Tibial artery (tissue), 4 donors: ENCODE measurements around the gene UBE2D2.

Experiments
- DNase-seq, 2 donors: peaks; one replicate each; pipeline ENCODE4 v3.0.0-alpha.2; 2019
- H3K27ac ChIP-seq, 2 donors: fragments of 200-600 bp; sonication (generic) in 1 of 2; 1 replicate in 1 of 2; 2 replicates in 1 of 2; pipeline ENCODE4 v1.5.1; 2018 to 2019; ENCODE audit warnings: mild to moderate bottlenecking in 1 of 2
- H3K27me3 ChIP-seq, 2 donors: fragments of 200-600 bp; sonication (generic) in 1 of 2; one replicate each; pipeline versions ENCODE4 v1.5.1 to v1.6.0; 2016 to 2019
- H3K36me3 ChIP-seq, 3 donors: fragments of 200-600 bp; sonication (generic) in 2 of 3; one replicate each; pipeline ENCODE4 v1.5.1; 2016 to 2019; ENCODE audit warnings: mild to moderate bottlenecking in 2 of 3
- H3K4me1 ChIP-seq, 4 donors: fragments of 200-600 bp; sonication (generic) in 2 of 4; 1 replicate in 3 of 4; 2 replicates in 1 of 4; pipeline ENCODE4 v1.5.1; 2016 to 2019
- H3K4me3 ChIP-seq, 2 donors: fragments of 200-600 bp; sonication (generic) in 1 of 2; 1 replicate in 1 of 2; 2 replicates in 1 of 2; pipeline ENCODE4 v1.5.1; 2018 to 2019; ENCODE audit warnings: mild to moderate bottlenecking in 2 of 2
- H3K9me3 ChIP-seq, 3 donors: fragments of 200-600 bp; sonication (generic) in 1 of 3; one replicate each; pipeline ENCODE4 v1.5.1; 2016 to 2019
- CTCF ChIP-seq, 2 experiments: fragments of 200-600 bp in 1 of 2; fragments of 450-650 bp in 1 of 2; IDR thresholded peaks; one replicate each; pipeline ENCODE4 v1.5.1; 2017 to 2019; ENCODE audit warnings: antibody characterized with exemption in 2 of 2, mild to moderate bottlenecking in 1 of 2, moderate library complexity in 1 of 2
- intact Hi-C: fragments of 100-400 bp; cut with DNase I; formaldehyde crosslinking; loops from one replicate; pipeline ENCODE4 v1.15.0; 2023; ENCODE audit warnings: low total_unique reads

The UBE2D2 gene

GRCh38 chr5:139551191-139551889 is 9.8 kb upstream of the UBE2D2 start:
- intact Hi-C loops: no loop called here
- DNase-seq: no peak
- H3K9me3 ChIP-seq: no peaks in the 10 kb centered on the region
- TF ChIP-seq CTCF (IDR thresholded peaks at IDR 0.05): no peak
- no peaks in the 10 kb centered on the region for H3K4me1 ChIP-seq
- peaks cover 0 to 11% of the 10 kb centered on the region in 2 donors for H3K27me3 ChIP-seq
- H3K4me3 ChIP-seq: no peak overlapping the region
- no peak overlapping the region for H3K27ac ChIP-seq
- no peaks in the 10 kb centered on the region for H3K36me3 ChIP-seq

DNA sequence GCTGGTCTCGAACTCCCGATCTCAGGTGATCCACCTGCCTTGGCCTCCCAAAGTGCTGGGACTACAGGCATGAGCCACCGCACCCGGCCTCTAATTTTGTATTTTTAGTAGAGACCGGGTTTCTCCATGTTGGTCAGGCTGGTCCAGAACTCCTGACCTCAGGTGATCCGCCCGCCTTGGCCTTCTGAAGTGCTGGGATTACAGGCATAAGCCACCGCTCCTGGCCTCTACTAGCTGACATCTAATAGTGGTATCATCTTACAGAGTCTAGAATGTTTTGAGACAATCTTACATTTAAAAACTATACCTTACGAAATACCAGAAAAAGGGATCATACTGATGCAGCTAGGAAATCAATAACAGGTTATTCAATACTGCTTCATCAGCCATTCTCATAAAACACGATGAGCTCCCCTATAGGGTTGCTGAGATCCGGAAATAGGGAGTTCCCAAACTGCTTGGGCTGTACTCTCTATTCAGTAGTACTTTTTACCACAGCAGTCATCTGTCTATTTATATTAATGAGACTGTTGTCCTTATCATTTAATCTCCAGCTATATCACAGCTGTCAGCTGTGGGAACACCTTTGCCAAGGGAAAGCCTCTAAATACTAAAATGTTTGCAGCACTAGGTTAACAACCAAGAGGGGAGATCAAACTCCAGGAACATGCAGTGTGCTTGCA is 8.1 kb upstream of the UBE2D2 start:
- intact Hi-C loops: no loop called here
- no peak for TF ChIP-seq CTCF (IDR thresholded peaks at IDR 0.05)
- Histone ChIP-seq H3K4me1 (no peaks in the 10 kb centered on the region), H3K27ac (no peak overlapping the region), H3K27me3 (peaks cover 0 to 11% of the 10 kb centered on the region in 2 donors), H3K4me3 (no peak overlapping the region), H3K9me3 (no peaks in the 10 kb centered on the region), H3K36me3 (no peaks in the 10 kb centered on the region)
- no peak for DNase-seq

DNA sequence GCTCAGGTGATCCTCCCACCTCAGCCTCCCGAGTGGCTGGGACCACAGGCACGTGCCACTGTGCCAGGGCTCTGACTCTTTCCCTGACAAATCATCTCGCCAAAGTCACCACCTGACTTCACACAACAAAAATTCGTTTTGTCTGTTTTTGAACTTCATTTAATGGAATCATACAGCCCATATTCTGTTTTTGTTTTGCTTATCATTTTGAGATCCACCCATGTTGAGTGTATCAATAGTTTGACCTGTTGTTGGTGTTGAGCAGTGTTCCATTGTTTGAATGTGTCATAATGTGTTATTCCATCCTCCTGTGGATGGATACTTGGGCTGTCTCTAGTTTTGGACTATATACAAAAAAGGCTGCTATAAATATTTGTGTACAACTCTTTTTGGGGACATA is 6.9 kb upstream of the UBE2D2 start:
- Histone ChIP-seq H3K4me1 (no peaks in the 10 kb centered on the region), H3K9me3 (no peaks in the 10 kb centered on the region), H3K27ac (no peak overlapping the region), H3K36me3 (no peaks in the 10 kb centered on the region), H3K4me3 (no peak overlapping the region), H3K27me3 (peaks cover 0 to 8% of the 10 kb centered on the region in 2 donors)
- intact Hi-C loops: no loop called here
- DNase-seq: no peak
- TF ChIP-seq CTCF (IDR thresholded peaks at IDR 0.05): no peak

DNA sequence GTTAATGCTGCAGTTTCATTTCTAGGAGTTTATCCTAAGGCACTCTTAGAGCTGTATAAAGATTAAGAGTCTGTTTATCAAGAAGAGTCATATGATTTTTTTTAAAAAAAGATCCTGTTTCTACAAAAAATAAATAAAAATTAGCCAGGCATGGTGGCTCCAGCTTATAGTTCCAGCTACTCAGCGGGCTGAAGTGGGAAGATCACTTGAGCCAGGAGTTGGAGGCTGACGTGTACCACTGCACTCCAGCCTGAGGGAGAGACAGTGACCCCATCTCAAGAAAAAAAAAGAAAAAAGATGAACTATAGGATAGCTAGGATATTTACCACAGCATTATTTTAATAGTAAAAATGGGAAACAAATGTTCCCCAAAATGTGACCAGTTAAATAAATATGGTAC is 3.3 kb upstream of the UBE2D2 start:
- H3K36me3 ChIP-seq: no peaks in the 10 kb centered on the region
- peaks cover 0 to 6% of the 10 kb centered on the region in 2 donors for H3K27me3 ChIP-seq
- peaks cover 0 to 11% (median 6%) of the 10 kb centered on the region in 4 donors for H3K4me1 ChIP-seq
- no peak overlapping the region for H3K4me3 ChIP-seq
- H3K9me3 ChIP-seq: no peaks in the 10 kb centered on the region
- intact Hi-C loops: no loop called here
- DNase-seq: no peak
- H3K27ac ChIP-seq: no peak overlapping the region
- no peak for TF ChIP-seq CTCF (IDR thresholded peaks at IDR 0.05)

DNA sequence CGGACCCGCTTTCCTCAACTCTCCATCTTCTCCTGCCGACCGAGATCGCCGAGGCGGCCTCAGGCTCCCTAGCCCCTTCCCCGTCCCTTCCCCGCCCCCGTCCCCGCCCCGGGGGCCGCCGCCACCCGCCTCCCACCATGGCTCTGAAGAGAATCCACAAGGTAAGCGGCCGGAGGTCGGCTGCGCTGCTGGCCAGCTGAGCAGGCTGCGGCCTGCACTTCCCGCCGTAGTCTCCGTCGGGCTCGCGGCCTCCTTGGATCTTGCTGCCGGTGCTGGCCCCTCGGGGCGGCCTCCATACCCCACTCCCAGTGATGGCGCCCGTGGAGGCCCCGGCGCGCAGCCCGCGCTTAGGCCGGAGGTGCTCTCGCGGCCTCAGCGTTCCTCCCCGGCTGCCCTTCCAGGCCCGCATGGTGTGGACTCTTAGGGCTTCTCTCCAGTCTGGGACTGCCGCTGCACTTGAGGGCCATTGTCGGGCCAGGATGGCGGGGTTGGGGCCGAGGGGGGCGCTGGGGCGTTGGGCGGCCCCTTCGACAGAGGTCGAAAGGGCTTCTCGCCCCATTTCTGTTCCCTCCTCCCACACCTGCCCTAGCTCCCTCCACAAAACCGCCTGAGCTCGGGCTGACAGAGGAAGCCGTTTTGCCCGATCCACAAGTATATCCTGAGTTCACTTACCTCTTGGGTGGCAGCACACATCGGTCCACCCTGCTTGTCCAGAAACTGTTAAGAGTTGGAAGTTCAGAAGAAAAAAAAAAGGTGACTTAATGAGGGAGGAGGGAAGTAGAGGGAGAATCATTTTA is 714 bp downstream of the UBE2D2 start:
- intact Hi-C loops: no loop called here
- Histone ChIP-seq H3K4me1 (peaks cover 0 to 50% (median 38%) of the 10 kb centered on the region in 4 donors), H3K36me3 (no peaks in the 10 kb centered on the region), H3K4me3 (peak overlapping the region; percentile 68 to 91), H3K9me3 (no peaks in the 10 kb centered on the region), H3K27me3 (no peaks in the 10 kb centered on the region), H3K27ac (peak overlapping the region; percentile 95 to 96)
- no peak for TF ChIP-seq CTCF (IDR thresholded peaks at IDR 0.05)
- peak; percentile 31 to 72 for DNase-seq
